Transverse colon (tissue), 3 donors: Measurements from ENCODE around the gene GAPDHS.

ENCODE experiments used
- CTCF ChIP-seq, 5 experiments: fragments of 200-600 bp in 3 of 5; fragments of 450-650 bp in 2 of 5; sonication (generic) in 3 of 5; IDR thresholded peaks; 1 replicate in 2 of 5; 2 replicates in 3 of 5; pipeline ENCODE4 v1.5.1; 2016 to 2017; ENCODE audit warnings: antibody characterized with exemption in 5 of 5, inconsistent platforms in 3 of 5, mild to moderate bottlenecking in 2 of 5, moderate library complexity in 1 of 5
- POLR2A ChIP-seq: fragments of 450-650 bp; IDR thresholded peaks from one replicate; pipeline ENCODE4 v1.6.1; 2016; ENCODE audit warnings: antibody characterized with exemption, mild to moderate bottlenecking, moderate library complexity

DNA sequence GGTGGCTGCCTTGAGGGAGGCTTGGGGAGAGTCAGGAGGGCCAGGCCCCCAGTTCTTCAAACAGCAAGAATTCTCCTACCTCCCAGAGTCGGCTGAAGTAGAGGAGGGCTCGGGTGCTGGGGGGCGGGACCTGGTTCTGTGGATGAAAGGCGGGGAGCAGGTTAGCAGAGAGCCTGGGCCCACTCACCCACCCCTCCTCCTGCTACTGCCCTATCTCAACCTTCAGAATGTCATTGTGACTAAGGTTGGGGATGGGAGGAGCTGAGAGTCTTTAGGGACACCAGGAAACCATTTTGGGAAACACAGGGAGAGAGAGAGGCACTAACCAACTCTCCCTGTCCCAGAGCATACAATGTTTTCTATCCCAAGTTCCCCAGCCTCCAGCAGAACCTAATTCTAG, 30.5 kb upstream of the GAPDHS start:
- TF ChIP-seq CTCF (IDR thresholded peaks at IDR 0.05) (no peak), POLR2A (no peak)
